ENCODE measurements around the gene PALLD.
A peak's percentile ranks its signal among the peaks of the same experiment; 100 is the strongest.

PALLD gene

DNA sequence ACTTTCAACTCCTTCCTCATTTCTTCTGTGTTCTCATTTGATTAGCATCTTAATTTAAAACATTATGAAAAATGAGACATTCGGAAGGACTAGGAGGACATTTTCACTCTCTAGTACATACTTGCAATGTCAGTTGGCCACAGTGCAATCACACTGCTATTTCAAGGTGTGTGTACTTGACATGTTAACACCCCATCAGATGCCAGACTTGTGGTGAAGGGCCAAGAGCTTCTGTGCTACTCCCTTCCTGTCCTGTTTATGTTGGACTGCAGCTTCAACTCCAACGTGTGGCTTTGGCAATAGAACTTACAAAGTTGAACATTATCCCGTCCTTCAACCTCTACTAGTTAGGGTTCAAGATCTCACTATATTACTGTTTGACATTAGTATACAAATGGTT lies 221.0 kb downstream of the PALLD start:
- H3K4me3 ChIP-seq (ENCODE audit: low read length): no peak overlapping the region
- peak; percentile 58 for DNase-seq (ENCODE audit: low read depth)
- TF ChIP-seq, protein P1, sequence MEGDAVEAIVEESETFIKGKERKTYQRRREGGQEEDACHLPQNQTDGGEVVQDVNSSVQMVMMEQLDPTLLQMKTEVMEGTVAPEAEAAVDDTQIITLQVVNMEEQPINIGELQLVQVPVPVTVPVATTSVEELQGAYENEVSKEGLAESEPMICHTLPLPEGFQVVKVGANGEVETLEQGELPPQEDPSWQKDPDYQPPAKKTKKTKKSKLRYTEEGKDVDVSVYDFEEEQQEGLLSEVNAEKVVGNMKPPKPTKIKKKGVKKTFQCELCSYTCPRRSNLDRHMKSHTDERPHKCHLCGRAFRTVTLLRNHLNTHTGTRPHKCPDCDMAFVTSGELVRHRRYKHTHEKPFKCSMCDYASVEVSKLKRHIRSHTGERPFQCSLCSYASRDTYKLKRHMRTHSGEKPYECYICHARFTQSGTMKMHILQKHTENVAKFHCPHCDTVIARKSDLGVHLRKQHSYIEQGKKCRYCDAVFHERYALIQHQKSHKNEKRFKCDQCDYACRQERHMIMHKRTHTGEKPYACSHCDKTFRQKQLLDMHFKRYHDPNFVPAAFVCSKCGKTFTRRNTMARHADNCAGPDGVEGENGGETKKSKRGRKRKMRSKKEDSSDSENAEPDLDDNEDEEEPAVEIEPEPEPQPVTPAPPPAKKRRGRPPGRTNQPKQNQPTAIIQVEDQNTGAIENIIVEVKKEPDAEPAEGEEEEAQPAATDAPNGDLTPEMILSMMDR (conservative IDR thresholded peaks at IDR 0.05; ENCODE audit: low read length): no peak

DNA sequence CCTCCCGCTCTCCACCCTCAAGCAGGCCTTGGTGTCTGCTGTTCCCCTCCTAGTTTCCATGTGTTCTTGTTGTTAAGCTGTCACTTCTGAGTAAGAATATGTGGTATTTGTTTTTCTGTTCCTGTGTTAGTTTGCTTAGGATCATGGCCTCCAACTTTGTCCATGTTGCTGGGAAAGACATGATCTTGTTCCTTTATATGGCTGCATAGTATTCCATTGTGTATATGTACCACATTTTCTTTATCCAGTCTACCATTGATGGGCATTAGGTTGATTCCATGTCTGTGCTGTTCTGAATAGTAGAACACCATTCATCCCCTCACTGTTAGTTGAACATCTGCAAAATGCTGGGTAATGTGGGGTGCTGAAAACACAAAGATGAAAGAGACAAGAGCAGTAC lies 222.9 kb downstream of the PALLD start:
- TF ChIP-seq, protein P1 (conservative IDR thresholded peaks at IDR 0.05; ENCODE audit: low read length): no peak
- H3K4me3 ChIP-seq (ENCODE audit: low read length): no peak overlapping the region
- DNase-seq (ENCODE audit: low read depth): no peak

DNA sequence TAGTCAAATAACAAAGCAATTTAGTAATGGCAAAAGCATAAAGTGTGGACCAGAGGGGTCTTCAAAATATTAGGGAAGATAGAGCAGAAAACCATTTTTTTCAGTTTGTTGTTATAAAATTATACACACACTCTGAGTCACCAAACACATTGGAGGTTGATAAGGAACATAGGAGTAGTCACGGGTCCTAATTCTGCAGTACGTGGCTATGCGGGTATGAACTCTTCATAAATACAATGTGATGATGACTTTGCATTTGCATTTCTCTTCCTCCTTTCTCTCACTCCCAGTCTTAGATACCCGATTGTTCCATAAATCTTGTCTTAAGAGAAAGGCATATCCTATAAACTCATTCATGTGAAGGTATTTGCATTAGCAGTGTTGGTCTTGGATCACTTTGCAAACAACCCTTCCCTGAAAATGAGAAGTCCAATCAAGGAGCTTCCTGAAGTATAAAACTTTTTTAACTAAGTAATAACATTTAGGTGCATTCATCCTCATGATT lies 223.6 kb downstream of the PALLD start:
- DNase-seq (ENCODE audit: low read depth): no peak
- TF ChIP-seq, protein P1 (conservative IDR thresholded peaks at IDR 0.05; ENCODE audit: low read length): no peak
- no peak overlapping the region for H3K4me3 ChIP-seq (ENCODE audit: low read length)

DNA sequence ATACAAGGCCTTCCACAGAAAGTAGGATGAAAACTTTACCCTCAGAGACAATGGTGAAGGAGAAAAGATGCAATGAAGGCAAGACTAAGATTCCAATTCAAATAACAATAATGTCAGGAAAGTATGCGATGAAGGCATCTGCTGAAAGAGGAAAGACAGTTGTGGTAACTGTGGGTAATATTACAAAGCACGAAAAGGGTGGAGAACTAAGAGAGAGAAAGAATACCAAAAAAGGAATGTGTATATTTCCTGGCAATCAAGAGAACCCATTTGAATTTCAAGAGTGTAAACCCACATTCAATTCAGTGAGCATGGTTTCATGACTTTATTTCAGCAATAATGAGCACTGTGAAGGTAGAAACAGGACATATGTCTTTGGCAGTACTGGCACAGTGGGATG lies 225.5 kb downstream of the PALLD start:
- TF ChIP-seq, protein P1 (conservative IDR thresholded peaks at IDR 0.05; ENCODE audit: low read length): no peak
- DNase-seq (ENCODE audit: low read depth): peak; percentile 53
- no peak overlapping the region for H3K4me3 ChIP-seq (ENCODE audit: low read length)

DNA sequence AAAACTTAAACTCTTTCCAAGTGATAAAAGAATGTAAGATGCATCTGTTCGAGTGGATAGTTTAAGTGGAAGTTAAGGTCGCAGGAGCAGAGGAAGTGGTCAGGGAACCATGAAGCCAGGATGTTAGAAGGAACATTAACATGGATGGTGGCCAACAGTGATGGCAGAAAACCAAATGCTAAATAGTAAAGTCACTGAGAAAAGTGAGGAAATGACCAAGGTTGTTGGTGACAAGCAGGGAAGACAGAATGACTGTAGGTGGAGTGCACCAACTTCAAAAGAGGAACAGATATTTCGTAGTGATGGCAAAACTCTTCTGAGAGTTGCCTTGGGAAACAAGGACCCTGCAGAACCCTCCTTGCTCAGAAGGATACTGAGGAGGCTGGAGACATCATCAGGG lies 226.2 kb downstream of the PALLD start:
- H3K4me3 ChIP-seq (ENCODE audit: low read length): no peak overlapping the region
- peak; percentile 68 for DNase-seq (ENCODE audit: low read depth)
- TF ChIP-seq, protein P1 (conservative IDR thresholded peaks at IDR 0.05; ENCODE audit: low read length): no peak

DNA sequence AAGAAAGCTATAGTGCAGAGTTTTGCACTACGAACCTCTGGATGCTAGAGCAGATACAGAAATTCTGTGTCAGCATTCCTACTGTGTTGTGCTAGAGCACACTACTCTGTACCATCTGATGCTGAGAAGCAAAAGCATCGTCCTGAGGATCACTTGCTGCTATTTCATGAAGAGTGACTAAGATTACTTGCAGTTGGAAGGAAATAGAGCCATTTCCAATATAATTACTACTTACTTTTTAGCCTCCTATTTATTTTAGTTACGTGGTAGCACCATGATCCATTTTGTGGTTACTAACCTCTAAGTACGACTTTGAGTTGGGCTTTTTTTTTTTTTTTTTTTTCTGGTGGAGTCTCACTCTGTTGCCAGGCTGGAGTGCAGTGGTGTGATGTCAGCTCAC lies 226.7 kb downstream of the PALLD start:
- TF ChIP-seq, protein P1 (conservative IDR thresholded peaks at IDR 0.05; ENCODE audit: low read length): no peak
- no peak overlapping the region for H3K4me3 ChIP-seq (ENCODE audit: low read length)
- no peak for DNase-seq (ENCODE audit: low read depth)

DNA sequence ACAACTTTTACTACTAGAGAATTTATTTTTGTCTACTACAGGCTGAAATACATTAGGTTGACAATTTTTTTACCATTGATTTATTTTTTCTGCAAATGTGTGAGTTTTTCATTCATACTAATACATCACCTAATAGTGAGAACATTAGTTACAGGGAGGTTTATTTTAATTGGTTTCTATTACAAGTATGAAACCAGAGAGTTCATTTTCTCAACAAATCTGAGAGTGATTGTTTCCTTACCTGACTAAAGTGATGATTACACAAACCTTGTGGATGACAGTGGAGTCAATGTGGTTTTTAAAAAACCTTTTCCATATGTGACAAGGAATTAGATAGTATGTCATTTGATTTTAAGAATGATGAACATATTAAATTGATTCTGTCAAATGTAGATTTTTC lies 227.4 kb downstream of the PALLD start:
- DNase-seq (ENCODE audit: low read depth): no peak
- TF ChIP-seq, protein P1 (conservative IDR thresholded peaks at IDR 0.05; ENCODE audit: low read length): no peak
- H3K4me3 ChIP-seq (ENCODE audit: low read length): no peak overlapping the region

Measured in AG10803 (cell line).